Mesenchymal stem cell (in vitro differentiated cells and primary cell): ENCODE data around the gene PFN3.

Experiments
- DNase-seq: peaks from one replicate; pipeline ENCODE4 v3.0.0-alpha.2; 2013
- H2AFZ ChIP-seq: one replicate; pipeline ENCODE4 v1.6.1; 2013; ENCODE audit warnings: low read depth, mild to moderate bottlenecking, control low read depth, inconsistent platforms, low read length, moderate library complexity
- H2AK5ac ChIP-seq: 2 replicates; pipeline ENCODE4 v1.6.1; 2013; ENCODE audit warnings: low read length, moderate library complexity, mild to moderate bottlenecking, inconsistent platforms; ENCODE audit not compliant: severe bottlenecking
- H2BK120ac ChIP-seq: one replicate; pipeline ENCODE4 v1.6.1; 2013; ENCODE audit warnings: low read depth, mild to moderate bottlenecking, inconsistent platforms, low read length, moderate library complexity
- H2BK12ac ChIP-seq, 2 experiments: one replicate each; pipeline ENCODE4 v1.6.1; 2013; ENCODE audit warnings: inconsistent platforms in 2 of 2, low read length in 2 of 2, mild to moderate bottlenecking in 2 of 2, moderate library complexity in 2 of 2, control low read depth in 1 of 2
- H2BK15ac ChIP-seq: one replicate; pipeline ENCODE4 v1.6.1; 2013; ENCODE audit warnings: mild to moderate bottlenecking, low read depth, inconsistent platforms; ENCODE audit not compliant: poor library complexity, severe bottlenecking
- H2BK5ac ChIP-seq: 2 replicates; pipeline ENCODE4 v1.6.1; 2013; ENCODE audit warnings: low read depth, mild to moderate bottlenecking, low read length, control low read depth, inconsistent platforms; ENCODE audit not compliant: poor library complexity, severe bottlenecking
- H3K14ac ChIP-seq, 2 experiments: one replicate each; pipeline ENCODE4 v1.6.1; 2013; ENCODE audit warnings: inconsistent platforms in 2 of 2, low read length in 2 of 2, control low read depth in 1 of 2, mild to moderate bottlenecking in 1 of 2, moderate library complexity in 1 of 2
- H3K18ac ChIP-seq, 2 experiments: one replicate each; pipeline ENCODE4 v1.6.1; 2013; ENCODE audit warnings: inconsistent platforms in 2 of 2, low read length in 2 of 2, control low read depth in 1 of 2, low read depth in 1 of 2, mild to moderate bottlenecking in 1 of 2
- H3K23ac ChIP-seq, 2 experiments: one replicate each; pipeline ENCODE4 v1.6.1; 2013; ENCODE audit warnings: inconsistent platforms in 2 of 2, low read length in 2 of 2, mild to moderate bottlenecking in 2 of 2, moderate library complexity in 2 of 2, control low read depth in 1 of 2
- H3K27ac ChIP-seq: 2 replicates; pipeline ENCODE4 v1.5.1; 2013; ENCODE audit warnings: mild to moderate bottlenecking, moderate library complexity, low read length, control low read depth, inconsistent platforms; ENCODE audit not compliant: poor library complexity, severe bottlenecking
- H3K27me3 ChIP-seq, 2 experiments: 2 replicates each; pipeline versions ENCODE4 v1.6.1 to v1.7.0; 2013; ENCODE audit warnings: low read length in 2 of 2, mild to moderate bottlenecking in 2 of 2, moderate library complexity in 2 of 2, control low read depth in 1 of 2, inconsistent platforms in 1 of 2; ENCODE audit not compliant: control insufficient read depth in 1 of 2, insufficient read depth in 1 of 2
- H3K36me3 ChIP-seq, 2 experiments: 2 replicates each; pipeline versions ENCODE4 v1.6.1 to v1.7.0; 2013; ENCODE audit warnings: low read length in 2 of 2, control low read depth in 1 of 2, inconsistent platforms in 1 of 2, low read depth in 1 of 2, mild to moderate bottlenecking in 1 of 2; ENCODE audit not compliant: insufficient read depth in 2 of 2, control insufficient read depth in 1 of 2
- H3K4ac ChIP-seq, 2 experiments: one replicate each; pipeline ENCODE4 v1.6.1; 2013; ENCODE audit warnings: inconsistent platforms in 2 of 2, low read length in 2 of 2, mild to moderate bottlenecking in 2 of 2, moderate library complexity in 2 of 2, control low read depth in 1 of 2, low read depth in 1 of 2
- H3K4me1 ChIP-seq: 2 replicates; pipeline ENCODE4 v1.6.1; 2013; ENCODE audit warnings: low read depth, low read length, control low read depth; ENCODE audit not compliant: control insufficient read depth, insufficient read depth
- H3K4me2 ChIP-seq: 2 replicates; pipeline ENCODE4 v1.6.1; 2013; ENCODE audit warnings: low read length, mild to moderate bottlenecking, inconsistent platforms; ENCODE audit not compliant: poor library complexity, severe bottlenecking
- H3K4me3 ChIP-seq, 2 experiments: 2 replicates each; pipeline versions ENCODE4 v1.5.1 to v1.7.0; 2013; ENCODE audit warnings: low read length in 2 of 2, mild to moderate bottlenecking in 2 of 2, control low read depth in 1 of 2, low read depth in 1 of 2; ENCODE audit not compliant: insufficient read depth in 1 of 2
- H3K79me1 ChIP-seq: replicated peaks from 2 replicates; pipeline ENCODE4 v1.6.1; 2013; ENCODE audit warnings: mild to moderate bottlenecking, control low read depth, low read length, inconsistent platforms; ENCODE audit not compliant: poor library complexity, severe bottlenecking
- H3K9ac ChIP-seq: 2 replicates; pipeline ENCODE4 v1.7.0; 2013; ENCODE audit warnings: mild to moderate bottlenecking, low read length, moderate library complexity
- H3K9me3 ChIP-seq: 2 replicates; pipeline ENCODE4 v1.7.0; 2013; ENCODE audit warnings: mild to moderate bottlenecking, low read length; ENCODE audit not compliant: control insufficient read depth
- H4K8ac ChIP-seq: one replicate; pipeline ENCODE4 v1.6.1; 2013; ENCODE audit warnings: inconsistent platforms, mild to moderate bottlenecking, low read length, moderate library complexity
- H4K91ac ChIP-seq: one replicate; pipeline ENCODE4 v1.6.1; 2013; ENCODE audit warnings: mild to moderate bottlenecking, low read length, inconsistent platforms
- WGBS: methylation state at CpG from one replicate; pipeline ENCODE4 v1.1.7; 2013; ENCODE audit warnings: mixed read lengths; 5-methylcytosine and 5-hydroxymethylcytosine counted together

PFN3 gene

DNA sequence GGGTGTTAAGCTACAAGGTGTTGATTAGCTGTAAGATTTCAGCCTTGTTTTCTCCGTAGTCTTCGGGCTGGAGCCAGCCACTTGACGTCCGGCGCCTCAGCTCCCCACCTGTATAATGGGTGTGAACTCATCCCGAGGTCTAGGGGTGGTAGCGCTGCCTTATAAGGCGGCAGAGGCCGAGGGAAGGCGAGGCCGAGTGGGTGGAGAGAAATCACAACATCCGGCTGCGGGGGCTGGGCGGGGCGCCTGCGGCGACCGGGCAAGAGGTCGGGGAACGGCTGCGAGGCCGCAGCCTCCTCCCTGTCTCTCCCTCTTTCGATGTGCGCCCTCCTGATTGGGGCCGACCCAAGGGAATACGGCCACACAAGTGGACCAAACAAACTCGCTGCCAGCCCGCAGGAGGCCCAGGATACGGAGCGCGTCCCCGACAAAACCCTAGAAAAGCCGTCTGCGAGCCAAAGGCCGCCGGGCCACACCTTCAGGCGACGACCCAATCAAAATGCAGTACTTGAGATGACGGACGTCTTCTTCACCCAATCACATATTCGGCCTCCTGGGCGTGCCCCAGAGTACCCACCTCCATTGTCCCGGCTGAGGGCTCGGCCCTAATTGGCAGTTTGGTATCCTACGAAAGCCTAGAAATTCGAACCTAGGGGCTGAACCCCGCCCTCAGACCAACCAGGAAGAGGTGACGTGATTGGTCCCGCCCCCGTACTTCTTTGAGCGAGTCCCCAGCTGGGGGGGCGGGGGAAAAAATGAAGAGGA lies 25.5 kb upstream of the PFN3 start:
- Histone ChIP-seq H4K91ac (peak overlapping the region; percentile 86), H4K8ac (peak overlapping the region; percentile 95), H2BK5ac (peak overlapping the region; percentile 40), H3K27me3 (no peaks in the 10 kb centered on the region), H3K18ac (peak overlapping the region; percentile 86 to 94), H3K4me2 (peak overlapping the region; percentile 76), H2AK5ac (peak overlapping the region; percentile 58), H3K9me3 (no peaks in the 10 kb centered on the region), H3K27ac (peak overlapping the region; percentile 95), H3K36me3 (peaks cover 5 to 13% of the 10 kb centered on the region in 2 experiments), H2BK120ac (peak overlapping the region; percentile 71), H3K4me1 (peaks cover 23% of the 10 kb centered on the region), H3K79me1 (peaks cover 30% of the 10 kb centered on the region), H3K4ac (peak overlapping the region; percentile 68 to 71), H3K9ac (peak overlapping the region; percentile 91), H3K14ac (peak overlapping the region in 1 of 2 experiments; percentile 35), H3K23ac (no peak overlapping the region), H2AFZ (peak overlapping the region; percentile 23), H3K4me3 (peak overlapping the region; percentile 70 to 82), H2BK15ac (peak overlapping the region; percentile 98), H2BK12ac (no peak overlapping the region)
- peak; percentile 100 for DNase-seq
- WGBS, result 1% methylated on average over 48 of the region's 52 CpGs

DNA sequence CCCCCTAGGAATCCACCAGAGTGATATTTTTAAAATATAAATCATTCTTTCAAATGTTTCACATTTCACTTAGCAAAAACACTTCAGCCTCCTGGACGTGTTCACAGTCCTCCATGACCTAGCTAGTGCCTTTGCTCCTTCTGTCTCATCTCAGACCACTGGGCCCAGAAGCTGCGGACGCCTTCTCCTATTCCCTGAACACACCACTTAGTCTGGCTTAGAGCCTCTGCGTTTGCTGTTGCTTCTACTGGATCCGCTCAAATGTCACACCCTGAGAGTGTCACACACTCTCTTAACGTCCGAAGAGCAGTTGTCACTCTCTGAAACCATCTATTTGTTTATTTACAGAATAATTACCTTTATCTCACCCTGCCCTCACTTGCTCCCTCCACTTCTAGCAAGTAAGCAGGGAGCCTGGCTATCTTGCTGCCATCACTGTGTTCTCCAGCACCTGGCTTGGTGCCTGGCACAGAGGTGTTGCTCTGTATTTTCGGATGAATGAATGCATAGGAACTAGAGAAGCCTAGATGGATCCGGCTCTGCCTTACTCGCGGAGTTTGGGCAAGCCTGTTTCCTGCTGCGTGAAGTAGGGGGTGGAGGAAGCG lies 24.8 kb upstream of the PFN3 start:
- Histone ChIP-seq H4K8ac (peak overlapping the region; percentile 95), H3K27me3 (no peaks in the 10 kb centered on the region), H3K4me3 (peak overlapping the region; percentile 70 to 82), H3K23ac (no peak overlapping the region), H3K14ac (no peak overlapping the region), H3K18ac (peak overlapping the region; percentile 76 to 94), H3K79me1 (peaks cover 25% of the 10 kb centered on the region), H2BK12ac (peak overlapping the region in 1 of 2 experiments; percentile 93), H3K9me3 (no peaks in the 10 kb centered on the region), H2AFZ (no peak overlapping the region), H2AK5ac (peak overlapping the region; percentile 58), H3K4me1 (peaks cover 25% of the 10 kb centered on the region), H2BK15ac (peak overlapping the region; percentile 98), H3K9ac (peak overlapping the region; percentile 91), H3K27ac (peak overlapping the region; percentile 95), H2BK120ac (peak overlapping the region; percentile 71), H4K91ac (peak overlapping the region; percentile 79), H2BK5ac (peak overlapping the region; percentile 40), H3K36me3 (peaks cover 0 to 7% of the 10 kb centered on the region in 2 experiments), H3K4ac (peak overlapping the region in 1 of 2 experiments; percentile 68), H3K4me2 (peak overlapping the region; percentile 76)
- WGBS, result 45% methylated on average over 13 of the region's 13 CpGs
- DNase-seq, result no peak

DNA sequence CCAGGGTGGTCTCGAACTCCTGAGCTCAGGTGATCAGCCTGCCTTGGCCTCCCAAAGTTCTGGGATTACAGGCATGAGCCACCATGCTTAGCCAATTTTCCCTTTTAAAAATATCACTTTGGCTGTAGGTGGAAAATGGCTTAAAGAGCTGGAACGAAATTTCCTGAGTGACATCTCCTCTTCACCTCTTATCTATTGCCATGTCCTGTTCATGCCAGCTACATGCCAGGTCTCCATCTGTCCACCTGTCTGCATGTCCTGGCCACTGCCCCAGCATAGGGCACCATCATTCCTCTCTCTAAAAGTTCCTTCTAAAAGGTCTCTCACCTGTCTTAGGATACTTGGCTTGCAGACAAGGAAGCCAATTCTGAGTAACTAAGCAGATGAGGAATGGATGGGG lies 23.2 kb upstream of the PFN3 start:
- peaks cover 19% of the 10 kb centered on the region for H3K4me1 ChIP-seq
- no peak overlapping the region for H3K14ac ChIP-seq
- no peak overlapping the region for H2BK5ac ChIP-seq
- H4K91ac ChIP-seq, result no peak overlapping the region
- DNase-seq, result no peak
- H3K4me2 ChIP-seq, result no peak overlapping the region
- no peaks in the 10 kb centered on the region for H3K27me3 ChIP-seq
- no peak overlapping the region for H2BK12ac ChIP-seq
- no peak overlapping the region for H3K4ac ChIP-seq
- no peak overlapping the region for H3K27ac ChIP-seq
- H2BK15ac ChIP-seq, result no peak overlapping the region
- no peak overlapping the region for H3K4me3 ChIP-seq
- no peak overlapping the region for H2BK120ac ChIP-seq
- H3K18ac ChIP-seq, result no peak overlapping the region
- no peak overlapping the region for H3K23ac ChIP-seq
- no peaks in the 10 kb centered on the region for H3K9me3 ChIP-seq
- peaks cover 0 to 3% of the 10 kb centered on the region in 2 experiments for H3K36me3 ChIP-seq
- no peak overlapping the region for H2AFZ ChIP-seq
- H3K9ac ChIP-seq, result no peak overlapping the region
- H3K79me1 ChIP-seq, result peaks cover 13% of the 10 kb centered on the region
- 86% methylated on average over 2 of the region's 2 CpGs for WGBS
- no peak overlapping the region for H2AK5ac ChIP-seq
- no peak overlapping the region for H4K8ac ChIP-seq

DNA sequence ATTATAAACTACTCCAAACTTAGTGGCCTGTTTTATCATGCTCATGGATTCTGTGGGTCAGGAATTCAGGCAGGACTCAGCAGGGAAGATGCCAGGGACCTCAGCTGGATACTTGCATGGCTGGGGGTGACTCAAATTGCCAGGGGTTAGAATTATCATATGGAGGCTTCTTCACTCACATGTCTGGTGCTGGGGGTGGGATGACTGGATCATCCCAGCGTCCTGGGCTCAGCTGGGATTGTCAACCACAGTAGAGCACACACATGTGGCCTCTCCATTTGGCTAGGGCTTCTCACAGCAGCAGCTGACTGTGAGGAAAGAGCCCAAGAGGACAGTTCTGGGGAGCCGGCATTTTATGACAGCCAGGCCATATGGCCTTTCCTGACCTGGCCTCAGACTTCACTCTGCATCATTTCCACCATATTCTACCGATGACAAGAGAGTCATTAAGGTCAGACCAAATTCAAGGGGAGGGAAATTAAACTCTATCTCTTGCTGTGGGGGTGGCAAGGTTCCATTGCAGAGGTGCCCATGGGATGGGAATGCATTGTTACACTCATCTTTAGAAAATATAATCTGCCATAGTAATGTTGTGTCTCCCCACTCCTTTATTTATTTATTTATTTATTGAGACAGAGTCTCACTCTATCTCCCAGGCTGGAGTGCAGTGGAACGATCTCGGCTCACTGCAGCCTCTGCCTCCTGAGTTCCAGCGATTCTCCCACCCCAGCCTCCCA lies 20.8 kb upstream of the PFN3 start:
- Histone ChIP-seq H4K91ac (no peak overlapping the region), H3K18ac (no peak overlapping the region), H3K4me1 (peaks cover 6% of the 10 kb centered on the region), H4K8ac (no peak overlapping the region), H3K36me3 (no peaks in the 10 kb centered on the region), H2BK12ac (no peak overlapping the region), H3K79me1 (no peaks in the 10 kb centered on the region), H3K9ac (no peak overlapping the region), H3K27ac (no peak overlapping the region), H2AFZ (no peak overlapping the region), H3K4ac (no peak overlapping the region), H2AK5ac (no peak overlapping the region), H3K4me2 (no peak overlapping the region), H2BK5ac (no peak overlapping the region), H2BK120ac (no peak overlapping the region), H3K23ac (no peak overlapping the region), H3K14ac (no peak overlapping the region), H3K4me3 (no peak overlapping the region), H3K27me3 (no peaks in the 10 kb centered on the region), H2BK15ac (no peak overlapping the region), H3K9me3 (no peaks in the 10 kb centered on the region)
- DNase-seq, result peak; percentile 26
- WGBS, result 77% methylated on average over 5 of the region's 6 CpGs
